HG02571 (cell line): ENCODE data around the gene CDK15.
A peak's percentile ranks its signal among the peaks of the same experiment; 100 is the strongest.

Experiments used
- ATAC-seq: cut with Tn5 transposase; IDR thresholded peaks from one replicate; pipeline ENCODE4 v1.9.1; 2021; ENCODE audit warnings: mild to moderate bottlenecking, moderate library complexity; ENCODE audit not compliant: unreplicated experiment

The CDK15 gene

GRCh38 chr2:201906777-201907562 lies 100.6 kb downstream of the CDK15 start:
- ATAC-seq = no peak

- no peak for ATAC-seq
These were observed 101.2 kb downstream of the CDK15 start for GRCh38 chr2:201907563-201907881.

DNA sequence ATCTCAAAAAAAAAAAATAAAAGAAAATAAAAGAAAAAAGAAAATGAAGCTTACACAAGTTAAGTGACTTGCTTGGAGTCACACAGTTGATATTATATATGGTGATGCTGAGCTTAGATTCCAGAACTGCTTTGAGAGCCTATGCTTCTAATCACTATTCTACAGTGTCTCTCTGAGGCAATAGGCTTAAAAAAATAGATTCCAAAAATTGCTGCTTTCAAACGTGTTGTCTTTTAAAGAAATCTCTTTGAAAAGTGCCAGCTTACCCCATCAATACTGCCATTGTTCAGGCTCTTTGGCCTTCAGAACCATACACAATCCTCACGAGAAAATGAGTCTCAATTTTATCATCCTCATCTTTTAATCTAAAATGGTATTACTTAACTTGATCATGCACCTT lies 102.6 kb downstream of the CDK15 start:
- no peak for ATAC-seq

DNA sequence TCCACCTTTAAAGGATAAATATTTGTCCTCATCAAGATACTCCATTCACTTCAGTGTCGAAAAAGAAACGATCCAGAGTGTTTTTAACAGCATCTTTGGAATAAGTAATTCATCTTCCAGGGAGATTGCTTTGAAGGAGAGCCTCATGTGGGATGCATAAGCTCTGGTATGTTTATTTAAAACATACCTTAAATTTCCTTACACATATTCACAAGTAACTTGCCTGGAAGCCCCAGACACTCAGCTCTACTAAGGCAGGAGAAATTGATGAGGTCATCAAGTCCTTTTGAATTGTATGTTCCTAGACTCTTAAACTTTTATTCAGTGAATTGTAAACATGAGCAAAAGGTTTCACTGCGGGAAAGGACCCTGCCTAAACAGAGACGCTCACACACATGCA lies 103.0 kb downstream of the CDK15 start:
- ATAC-seq = no peak

DNA sequence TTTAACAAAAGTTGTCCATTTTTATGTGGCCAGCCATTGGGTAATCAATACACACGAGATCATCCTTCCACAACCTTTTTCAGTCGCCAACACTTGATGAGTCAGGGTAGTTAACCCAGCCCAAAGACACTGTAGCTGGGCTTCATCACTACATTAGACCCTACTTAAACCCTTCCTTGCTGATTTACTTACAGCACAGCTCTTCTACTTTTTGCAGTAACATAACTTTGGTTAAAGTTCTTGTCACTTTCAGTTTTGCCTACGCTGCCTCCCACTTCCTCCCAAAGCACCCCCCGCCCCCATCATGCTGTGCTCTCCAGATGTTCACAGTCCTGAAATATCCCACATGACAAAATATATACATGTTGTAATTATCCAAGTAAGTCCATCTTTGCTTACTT lies 103.6 kb downstream of the CDK15 start:
- ATAC-seq = peak; percentile 58

DNA sequence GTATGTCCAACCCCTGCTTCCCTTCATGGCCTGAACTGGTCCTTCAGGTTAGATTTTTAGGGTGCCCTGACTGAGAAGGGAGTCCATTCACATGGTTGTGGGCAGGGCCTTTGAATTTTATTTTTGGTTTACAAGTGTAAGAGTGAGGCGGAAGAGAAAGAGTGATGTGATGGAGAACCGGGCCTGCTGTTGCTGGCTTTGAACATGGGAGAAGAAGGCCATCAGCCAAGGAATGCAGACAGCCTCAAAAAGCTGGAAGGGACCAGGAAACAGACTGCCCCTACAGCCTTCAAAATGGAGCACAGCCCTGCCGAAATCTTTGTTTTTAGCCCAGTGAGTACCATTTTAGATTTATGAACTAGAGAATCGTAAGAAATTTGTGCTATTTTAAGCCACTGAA lies 105.0 kb downstream of the CDK15 start:
- ATAC-seq = no peak

DNA sequence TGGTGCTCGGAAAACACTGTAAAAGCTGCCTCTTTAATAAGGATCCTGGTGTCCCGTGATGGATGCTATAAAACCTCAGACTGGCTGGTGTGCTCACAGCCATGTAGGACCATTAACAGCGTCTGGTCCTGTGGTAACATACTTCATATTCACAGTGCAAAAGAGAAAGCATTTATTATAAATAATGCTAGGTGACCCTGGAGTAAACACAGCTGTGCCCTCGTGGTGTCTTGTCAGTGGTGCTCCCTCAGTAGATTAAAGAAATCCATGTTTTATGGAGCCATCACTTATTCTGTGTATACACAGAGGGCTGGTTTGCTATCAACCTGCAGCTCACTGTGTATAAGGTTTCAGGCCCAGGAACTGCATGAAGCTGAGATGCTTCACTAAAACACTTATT lies 106.9 kb downstream of the CDK15 start:
- no peak for ATAC-seq

DNA sequence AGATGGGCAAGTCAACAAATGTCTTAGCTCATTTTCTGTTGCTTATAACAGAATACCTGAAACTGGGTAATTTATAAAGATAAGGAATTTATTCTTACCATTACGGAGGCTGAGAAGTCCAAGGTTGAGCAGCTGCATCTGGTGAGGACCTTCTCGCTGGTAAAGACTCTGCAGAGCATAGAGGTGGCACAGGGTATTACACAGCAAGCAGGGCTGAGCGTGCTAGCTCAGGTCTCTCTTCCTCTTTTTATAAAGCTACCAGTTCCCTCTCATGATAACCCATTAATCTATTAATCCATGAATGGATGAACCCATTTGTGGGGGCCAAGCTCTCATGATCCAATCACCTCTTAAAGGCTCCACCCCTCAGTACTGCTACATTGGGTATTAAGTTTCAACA lies 109.1 kb downstream of the CDK15 start:
- ATAC-seq = no peak

DNA sequence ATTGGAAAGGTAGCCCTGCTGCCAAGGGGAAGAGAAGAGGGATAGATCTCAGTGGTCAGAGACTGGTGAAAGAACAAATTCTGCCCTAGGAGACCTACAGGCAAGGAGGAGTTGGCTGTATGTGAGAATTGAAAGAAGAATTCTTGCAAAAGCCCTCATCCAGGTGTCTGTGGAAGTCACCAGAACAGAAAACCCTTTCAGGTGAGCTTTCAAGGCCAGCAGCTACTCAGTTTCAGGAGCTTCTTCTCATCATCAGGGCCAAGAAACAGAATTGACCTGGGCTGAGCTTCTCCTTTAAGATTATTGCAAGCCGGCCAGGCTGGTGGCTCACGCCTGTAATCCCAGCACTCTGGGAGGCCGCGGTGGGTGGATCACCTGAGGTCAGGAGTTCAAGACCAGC lies 110.2 kb downstream of the CDK15 start:
- ATAC-seq = no peak

DNA sequence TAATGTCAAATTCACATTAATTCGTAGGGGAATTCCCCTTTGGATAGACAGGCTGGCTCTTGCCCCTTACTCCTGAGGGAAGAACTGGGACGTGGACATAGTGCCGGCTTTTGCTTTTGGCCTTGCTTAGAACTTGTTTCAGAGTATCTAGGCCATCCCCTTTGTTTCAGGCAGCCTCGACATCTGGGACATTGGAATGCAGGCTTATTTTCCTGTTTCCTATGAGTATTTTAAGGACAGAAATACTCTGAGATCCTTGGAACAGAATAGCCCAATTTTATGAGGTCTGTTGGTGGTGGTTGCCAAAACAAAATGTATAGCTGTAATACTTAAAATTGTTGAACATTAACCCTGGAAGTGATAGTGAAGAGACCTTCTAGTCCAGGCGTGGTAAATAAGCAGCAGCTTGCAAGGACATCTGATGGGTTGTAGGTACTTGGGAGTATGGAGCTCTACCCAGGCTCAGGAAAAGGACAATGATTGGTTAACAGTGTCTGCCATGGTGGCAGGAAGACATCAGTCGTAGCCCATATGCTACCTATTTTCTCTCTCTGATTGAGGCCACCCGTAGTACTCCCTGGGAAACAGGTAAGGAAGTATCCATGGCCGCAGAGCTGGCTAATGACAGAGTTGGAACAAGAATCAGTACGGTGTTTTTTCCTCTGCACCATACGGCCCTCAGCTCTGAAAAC lies 112.4 kb downstream of the CDK15 start:
- ATAC-seq = no peak

DNA sequence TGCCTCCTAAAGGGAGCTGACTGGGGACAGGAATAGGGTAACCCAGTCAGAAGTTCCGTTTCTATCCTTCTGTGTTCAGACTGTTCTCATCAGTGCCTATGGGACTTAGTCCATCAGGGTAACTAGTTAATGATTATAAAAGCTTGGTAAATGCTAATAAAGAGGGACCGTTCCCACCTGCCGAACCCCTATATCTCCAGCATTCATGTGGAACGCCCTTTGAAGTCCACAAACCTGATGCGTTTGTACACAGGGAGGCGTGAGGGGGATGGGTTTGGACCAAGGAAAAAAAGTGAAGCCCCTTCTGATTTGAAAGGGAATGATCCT lies 112.9 kb downstream of the CDK15 start:
- no peak for ATAC-seq

DNA sequence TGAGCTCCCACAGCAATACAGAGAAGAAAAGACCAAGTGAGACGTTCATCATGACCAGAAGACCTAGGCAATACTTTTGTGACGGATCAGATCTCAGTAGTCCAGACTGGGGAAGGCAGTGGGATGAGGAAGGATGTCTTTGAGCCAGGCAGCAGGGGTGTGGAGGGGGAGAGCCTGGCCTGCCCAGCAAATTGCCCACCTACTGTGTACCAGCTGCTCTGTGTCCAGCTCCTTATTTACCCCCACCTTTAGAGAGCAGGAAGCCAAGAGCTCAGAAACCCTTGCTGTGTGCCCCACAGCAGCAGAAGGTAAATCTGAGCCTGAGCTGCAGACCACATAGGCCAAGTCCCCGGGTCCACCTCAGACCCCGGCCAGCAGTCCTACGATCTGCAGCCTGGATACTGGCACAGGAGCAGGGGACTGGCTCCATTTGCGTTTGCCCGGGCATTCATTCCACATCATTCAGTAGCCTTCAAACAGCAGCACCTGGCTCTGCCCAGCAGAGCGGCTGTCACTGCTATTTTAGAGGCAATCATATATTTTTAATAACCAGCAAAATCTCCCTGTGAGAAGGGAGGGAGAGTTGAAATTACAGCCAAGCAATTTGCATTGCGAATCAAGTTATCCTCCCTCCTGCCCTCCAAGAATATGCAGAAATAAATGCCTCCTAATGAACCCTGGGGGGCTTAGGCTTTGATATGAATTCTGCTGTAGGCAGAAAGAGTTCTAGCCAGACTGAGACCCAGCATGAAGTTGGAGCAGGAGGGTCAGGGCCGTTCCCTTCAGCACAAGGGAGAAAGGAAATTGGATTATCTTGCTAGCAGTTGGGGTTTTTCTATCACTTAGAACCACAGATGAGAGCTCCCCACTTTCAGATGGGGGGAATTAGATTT lies 117.3 kb downstream of the CDK15 start:
- no peak for ATAC-seq

DNA sequence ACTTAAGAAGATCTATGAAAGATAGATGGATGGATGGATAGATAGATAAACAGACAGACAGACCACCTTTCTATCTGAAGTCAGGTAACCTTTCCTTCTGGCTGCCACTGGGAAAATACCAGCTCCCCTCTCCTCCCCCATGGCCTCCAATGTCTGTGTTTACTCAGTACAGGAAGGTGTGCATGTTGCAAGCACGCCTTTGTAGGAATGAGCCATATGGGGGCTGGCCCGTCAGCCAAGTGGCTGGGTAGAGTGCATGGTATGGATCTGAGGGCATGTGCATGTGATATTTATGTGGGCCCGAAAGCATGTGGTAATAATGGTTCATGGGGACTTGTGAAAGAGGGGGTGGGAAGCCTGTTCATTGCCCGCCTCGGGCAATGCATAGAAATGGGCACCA lies 118.1 kb downstream of the CDK15 start:
- no peak for ATAC-seq

GRCh38 chr2:201925056-201925455 lies 118.7 kb downstream of the CDK15 start:
- no peak for ATAC-seq

GRCh38 chr2:201926067-201926466 lies 119.7 kb downstream of the CDK15 start:
- no peak for ATAC-seq

DNA sequence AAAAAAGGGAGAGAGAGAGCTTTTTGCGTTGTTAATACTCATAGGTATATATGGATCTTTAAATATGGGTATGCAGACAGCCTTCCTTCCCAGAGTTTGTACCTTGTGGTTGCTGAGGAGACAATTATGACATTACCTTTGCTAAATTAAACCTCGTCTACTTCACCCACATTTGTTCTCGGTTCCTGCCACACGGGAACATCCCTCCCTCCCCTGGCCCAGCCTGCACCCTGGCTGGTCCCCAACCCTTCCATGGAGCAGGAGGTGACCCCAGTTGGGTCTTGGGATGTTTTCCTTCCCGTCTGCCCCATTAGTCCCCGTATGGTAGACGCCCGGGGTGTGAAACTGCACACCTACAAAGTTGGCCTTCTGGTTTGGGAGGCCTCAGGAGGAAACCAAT lies 122.0 kb downstream of the CDK15 start:
- no peak for ATAC-seq

- no peak for ATAC-seq
These were observed 123.1 kb downstream of the CDK15 start for GRCh38 chr2:201929281-201930026.

GRCh38 chr2:201930043-201930442 lies 123.7 kb downstream of the CDK15 start:
- no peak for ATAC-seq

- ATAC-seq = no peak
These were observed 124.5 kb downstream of the CDK15 start for GRCh38 chr2:201930831-201931230.

DNA sequence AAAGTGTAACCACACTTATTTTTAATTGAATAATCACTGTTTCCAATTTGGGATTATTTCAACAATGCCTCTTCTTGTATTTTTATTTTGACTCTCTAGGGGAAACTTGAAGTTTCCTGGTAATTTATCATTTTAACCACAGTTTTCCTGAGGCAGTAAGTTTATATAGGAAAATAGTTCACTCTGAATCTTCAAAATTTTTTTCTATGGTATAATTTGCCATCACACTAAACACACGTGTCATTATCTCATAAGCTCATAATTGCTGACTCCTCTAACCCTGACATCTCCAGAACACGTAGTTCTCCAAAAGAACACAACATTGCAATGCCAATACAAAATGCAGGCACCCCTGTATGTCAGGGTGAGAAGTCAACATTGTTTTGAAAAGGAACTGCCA lies 125.1 kb downstream of the CDK15 start:
- no peak for ATAC-seq

DNA sequence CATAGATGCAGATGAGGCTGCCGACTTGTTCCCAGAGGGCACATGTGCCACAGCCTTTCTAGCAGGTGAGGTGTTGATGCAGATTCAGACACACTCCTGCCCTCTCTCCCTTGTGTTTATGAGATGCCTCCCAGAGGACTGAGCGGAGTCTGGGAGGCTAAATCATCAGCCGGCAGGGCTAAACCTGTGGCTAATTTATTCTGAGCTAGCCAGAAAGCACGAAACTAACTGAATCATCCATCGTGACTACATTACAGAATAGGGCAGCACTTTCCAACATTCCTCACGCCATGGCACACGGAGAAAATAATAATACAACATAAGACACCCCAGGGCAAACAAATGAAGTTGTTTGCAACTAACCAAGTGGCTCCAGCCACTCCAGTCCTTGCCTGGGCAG lies 125.6 kb downstream of the CDK15 start:
- no peak for ATAC-seq
